HCT116 (cell line): ENCODE measurements around the gene RASL10B. TPM values are rescaled to one million over a fixed set of nuclear protein-coding genes. Genes with fewer than 3 reads are reported as not detected.

Experiments used
- ATAC-seq: fragments of 200-7000 bp; cut with Tn5 transposase; 2 replicates; pipeline ENCODE4 v1.9.1; 2020; ENCODE audit warnings: mild to moderate bottlenecking, moderate library complexity
- BruUV-seq: library from RNA; stranded (reverse); fragments of 400-500 nt; replicated peaks from 2 replicates; lab custom pipeline; 2021; lab: Mats Ljungman, UMichigan
- CTCF ChIA-PET: fragments of 300-600 bp; sonication (Branson Sonifier 250); formaldehyde crosslinking; loops from one replicate; lab custom pipeline; 2021; ENCODE audit warnings: antibody characterized with exemption; lab: Charles Lee
- POLR2A ChIA-PET: fragments of 300-600, 350-600 bp; sonication (Branson Sonifier 250); formaldehyde crosslinking; loops from one replicate; lab custom pipeline; 2021; ENCODE audit warnings: antibody characterized with exemption; lab: Charles Lee
- RAD21 ChIA-PET, 2 experiments: fragments of 300-600 bp; sonication (Branson Sonifier 250); formaldehyde crosslinking; loops; one replicate each; lab custom pipeline; 2023; ENCODE audit warnings: low total read pairs in 2 of 2; ENCODE audit not compliant: uncharacterized antibody in 2 of 2, unreplicated experiment in 2 of 2, low non-redundant PET in 1 of 2; lab: Charles Lee
- DNase-seq: peaks from one replicate; pipeline ENCODE4 v3.0.0-alpha.2; 2010; ENCODE audit warnings: low read depth, low spot score
- H2AFZ ChIP-seq: fragments of 200-600 bp; shearing (Covaris generic), sonication (generic); 2 replicates; pipeline ENCODE4 v1.6.1; 2017; ENCODE audit warnings: low read depth, mixed run types, mixed read lengths, antibody characterized with exemption, low read length; ENCODE audit not compliant: poor library complexity, severe bottlenecking
- H3K27ac ChIP-seq: 2 replicates; pipeline ENCODE4 v1.5.1; 2012; ENCODE audit warnings: low read depth, low read length
- H3K27me3 ChIP-seq: fragments of 200-600 bp; sonication (generic); 2 replicates; pipeline ENCODE4 v1.6.1; 2016; ENCODE audit warnings: mixed run types, low read length, mixed read lengths; ENCODE audit not compliant: insufficient read depth
- H3K36me3 ChIP-seq, 2 experiments: fragments of 200-500 bp in 1 of 2; fragments of 200-600 bp in 1 of 2; sonication (Bioruptor generic) in 1 of 2; sonication (generic) in 1 of 2; 2 replicates each; pipeline versions ENCODE4 v1.5.1 to v1.6.1; 2014 to 2016; ENCODE audit warnings: low read length in 2 of 2, inconsistent platforms in 1 of 2, mixed read lengths in 1 of 2, mixed run types in 1 of 2; ENCODE audit not compliant: insufficient read depth in 2 of 2, control insufficient read depth in 1 of 2
- H3K4me1 ChIP-seq, 2 experiments: fragments of 200-600 bp in 1 of 2; sonication (generic) in 1 of 2; 2 replicates each; pipeline versions ENCODE4 v1.5.1 to v1.6.1; 2012 to 2017; ENCODE audit warnings: low read length in 2 of 2, inconsistent platforms in 1 of 2, mild to moderate bottlenecking in 1 of 2, mixed read lengths in 1 of 2, mixed run types in 1 of 2, moderate library complexity in 1 of 2; ENCODE audit not compliant: insufficient read depth in 2 of 2, control insufficient read depth in 1 of 2
- H3K4me2 ChIP-seq: fragments of 200-600 bp; sonication (generic); 2 replicates; pipeline ENCODE4 v1.6.1; 2017; ENCODE audit warnings: mixed run types, low read length, mixed read lengths
- H3K4me3 ChIP-seq, 2 experiments: fragments of 200-600 bp in 1 of 2; sonication (generic) in 1 of 2; replicated peaks in 1 of 2; 2 replicates each; pipeline ENCODE4 v1.5.1; 2011 to 2016; ENCODE audit warnings: low read length in 2 of 2, control low read depth in 1 of 2, low read depth in 1 of 2, mild to moderate bottlenecking in 1 of 2, mixed read lengths in 1 of 2, mixed run types in 1 of 2
- H3K79me2 ChIP-seq: fragments of 200-600 bp; sonication (generic); 2 replicates; pipeline ENCODE4 v1.6.1; 2017; ENCODE audit warnings: mild to moderate bottlenecking, mixed run types, low read length, moderate library complexity, mixed read lengths; ENCODE audit not compliant: insufficient read depth
- H3K9ac ChIP-seq: fragments of 200-600 bp; sonication (generic); 2 replicates; pipeline ENCODE4 v1.6.1; 2016; ENCODE audit warnings: low read length, mixed read lengths
- H3K9me2 ChIP-seq: fragments of 200-600 bp; sonication (generic), shearing (Covaris generic); 2 replicates; pipeline ENCODE4 v1.6.1; 2017; ENCODE audit warnings: mixed run types, mild to moderate bottlenecking, moderate library complexity; ENCODE audit not compliant: insufficient read depth
- H3K9me3 ChIP-seq, 2 experiments: fragments of 200-500 bp in 1 of 2; fragments of 200-600 bp in 1 of 2; sonication (Bioruptor generic) in 1 of 2; sonication (generic) in 1 of 2; 2 replicates each; pipeline ENCODE4 v1.6.1; 2014 to 2017; ENCODE audit warnings: low read length in 2 of 2, mixed read lengths in 2 of 2, inconsistent platforms in 1 of 2, low read depth in 1 of 2, mild to moderate bottlenecking in 1 of 2, mixed run types in 1 of 2, moderate library complexity in 1 of 2; ENCODE audit not compliant: control insufficient read depth in 1 of 2, insufficient read depth in 1 of 2
- H4K20me1 ChIP-seq: fragments of 200-600 bp; sonication (generic), shearing (Covaris generic); 2 replicates; pipeline ENCODE4 v1.6.1; 2017; ENCODE audit warnings: mixed run types, mild to moderate bottlenecking, moderate library complexity; ENCODE audit not compliant: insufficient read depth
- ELF1 ChIP-seq: IDR thresholded peaks from 2 replicates; pipeline ENCODE4 v1.6.1; 2012; ENCODE audit warnings: low read depth, borderline replicate concordance
- EZH2 ChIP-seq: fragments of 200-600 bp; sonication (generic); IDR thresholded peaks from 2 replicates; pipeline ENCODE4 v1.6.1; 2017; ENCODE audit warnings: antibody characterized with exemption, mixed run types
- EZH2phosphoT487 ChIP-seq: fragments of 200-600 bp; IDR thresholded peaks from 2 replicates; pipeline ENCODE4 v1.6.1; 2018; ENCODE audit warnings: antibody characterized with exemption, borderline replicate concordance
- FOSL1 ChIP-seq: IDR thresholded peaks from 2 replicates; pipeline ENCODE4 v1.6.1; 2012; ENCODE audit warnings: low read depth
- POLR2AphosphoS5 ChIP-seq: IDR thresholded peaks from 2 replicates; pipeline ENCODE4 v1.6.1; 2011; ENCODE audit warnings: mild to moderate bottlenecking, low read depth, low read length, moderate library complexity
- SP1 ChIP-seq: IDR thresholded peaks from 2 replicates; pipeline ENCODE4 v1.6.1; 2012; ENCODE audit warnings: low read depth
- YY1 ChIP-seq: IDR thresholded peaks from 2 replicates; pipeline ENCODE4 v1.6.1; 2011; ENCODE audit warnings: low read length, low read depth, moderate library complexity, mild to moderate bottlenecking; ENCODE audit not compliant: insufficient replicate concordance; ENCODE audit errors: extremely low read depth
- ZFX ChIP-seq: fragments of 450-650 bp; IDR thresholded peaks from 2 replicates; pipeline ENCODE4 v1.6.1; 2017
- ZNF274 ChIP-seq: fragments of 200-500 bp; sonication (Bioruptor generic); IDR thresholded peaks from 2 replicates; pipeline ENCODE4 v1.6.1; 2014; ENCODE audit warnings: mild to moderate bottlenecking, low read depth, low read length, inconsistent platforms
- intact Hi-C: fragments of 100-400 bp; cut with micrococcal nuclease; formaldehyde crosslinking; loops from 2 replicates; pipeline ENCODE4 v1.10.0; 2022
- total RNA-seq: library from RNA; stranded (reverse); gene quantifications from one replicate; pipeline ENCODE4 v1.2.1, GENCODE V29; 2021; ENCODE audit not compliant: unreplicated experiment
- TF ChIP-seq, protein P1 (sequence below): IDR thresholded peaks from 2 replicates; pipeline ENCODE4 v1.6.1; 2012

The RASL10B gene
- total RNA-seq, 1 experiment from 2014 or later = 0.15 TPM

DNA sequence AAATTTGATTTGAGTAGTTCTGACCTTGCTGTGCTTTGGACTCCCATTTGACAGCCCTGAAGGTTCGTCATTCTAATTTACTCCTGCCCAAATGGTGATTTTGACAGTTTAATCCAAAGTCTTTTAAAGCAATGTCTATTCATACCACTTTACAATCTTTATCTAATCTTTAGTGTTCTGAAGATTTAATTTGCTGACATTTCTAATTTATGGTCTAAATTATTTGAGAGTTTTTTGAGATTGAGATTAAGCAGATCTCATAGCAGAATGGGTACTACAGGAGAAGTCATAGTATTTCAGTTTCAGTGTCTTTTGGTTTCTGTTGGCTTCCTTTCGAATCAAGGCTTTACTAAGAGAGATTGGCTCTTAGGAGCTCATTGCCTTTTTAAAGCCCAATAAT is 32.6 kb upstream of the RASL10B start:
- no peaks in the 10 kb centered on the region for H3K4me1 ChIP-seq
- peaks cover 12 to 19% of the 10 kb centered on the region in 2 experiments; a peak in 2 of 4 replicates for H3K36me3 ChIP-seq
- ChIA-PET RAD21 (no interaction called here), POLR2A (no interaction called here), CTCF (no interaction called here)
- H3K4me3 ChIP-seq = no peak overlapping the region
- H3K27ac ChIP-seq = no peak overlapping the region
- no peaks in the 10 kb centered on the region for H3K9me3 ChIP-seq
- H4K20me1 ChIP-seq = no peaks in the 10 kb centered on the region
- ATAC-seq (no peak), DNase-seq (no peak)
- no peaks in the 10 kb centered on the region for H3K9me2 ChIP-seq
- intact Hi-C loops = no loop called here
- TF ChIP-seq ELF1 (no peak), ZFX (no peak), EZH2 (no peak), ZNF274 (no peak), EZH2phosphoT487 (no peak), SP1 (no peak)
- TF ChIP-seq, all 23 proteins: peak for 0
- no peak overlapping the region for H3K9ac ChIP-seq
- H3K27me3 ChIP-seq = no peaks in the 10 kb centered on the region
- no peak overlapping the region for H2AFZ ChIP-seq
- H3K79me2 ChIP-seq = peaks cover 15% of the 10 kb centered on the region; the same call in 1 of the 2 replicates
- no peak overlapping the region for H3K4me2 ChIP-seq
- no TSS peak for BruUV-seq

DNA sequence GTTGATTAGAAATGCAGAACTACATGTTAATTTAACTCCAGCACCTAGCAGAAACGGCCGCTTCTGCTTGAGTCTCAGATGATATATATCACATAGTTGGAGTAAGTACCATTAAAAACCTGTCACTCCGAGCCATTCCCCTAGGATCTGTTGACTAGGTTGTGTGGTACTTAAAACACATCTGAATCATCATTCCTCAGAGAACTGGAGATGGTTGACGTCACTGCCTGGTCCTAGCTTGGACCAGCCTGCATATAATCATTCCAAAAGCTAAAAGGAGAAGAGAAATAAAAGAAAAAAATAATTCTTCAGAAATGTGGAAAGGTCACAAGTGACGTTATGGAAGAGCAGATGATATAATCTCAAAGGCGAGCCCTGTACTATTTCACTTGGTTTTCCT is 31.3 kb upstream of the RASL10B start:
- peaks cover 6 to 14% of the 10 kb centered on the region in 2 experiments; a peak in 2 of 4 replicates for H3K36me3 ChIP-seq
- no peaks in the 10 kb centered on the region for H3K4me1 ChIP-seq
- H3K27me3 ChIP-seq = no peaks in the 10 kb centered on the region
- H3K9me3 ChIP-seq = no peaks in the 10 kb centered on the region
- H3K4me2 ChIP-seq = no peak overlapping the region
- POLR2A ChIA-PET = no interaction called here
- peaks cover 15% of the 10 kb centered on the region; the same call in 1 of the 2 replicates for H3K79me2 ChIP-seq
- no peak overlapping the region for H3K27ac ChIP-seq
- H3K9ac ChIP-seq = no peak overlapping the region
- H3K4me3 ChIP-seq = no peak overlapping the region
- intact Hi-C loops = no loop called here
- ATAC-seq = no peak
- H3K9me2 ChIP-seq = no peaks in the 10 kb centered on the region
- CTCF ChIA-PET = no interaction called here
- no peaks in the 10 kb centered on the region for H4K20me1 ChIP-seq
- H2AFZ ChIP-seq = no peak overlapping the region
- RAD21 ChIA-PET = no interaction called here
- TF ChIP-seq EZH2phosphoT487 (no peak), POLR2AphosphoS5 (no peak), YY1 (no peak), FOSL1 (no peak)
- TF ChIP-seq, protein P1, sequence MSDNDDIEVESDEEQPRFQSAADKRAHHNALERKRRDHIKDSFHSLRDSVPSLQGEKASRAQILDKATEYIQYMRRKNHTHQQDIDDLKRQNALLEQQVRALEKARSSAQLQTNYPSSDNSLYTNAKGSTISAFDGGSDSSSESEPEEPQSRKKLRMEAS = no peak
- TF ChIP-seq, all 23 proteins: peak for 0
- no peak for DNase-seq
- BruUV-seq = no TSS peak
